Endothelial cell of umbilical vein (primary cell): ENCODE data around the gene KCNC4. TPM values are rescaled to one million over a fixed set of nuclear protein-coding genes. Genes with fewer than 3 reads are reported as not detected.

Source experiments
- BruUV-seq: library from RNA; stranded (reverse); fragments of 400-500 nt; replicated peaks from 2 replicates; lab custom pipeline; 2021; lab: Mats Ljungman, UMichigan
- CTCF ChIA-PET: fragments of 300-600, 350-600 bp; sonication (Branson Sonifier 250); formaldehyde crosslinking; loops from one replicate; lab custom pipeline; 2021; ENCODE audit warnings: antibody characterized with exemption, inconsistent platforms; lab: Charles Lee
- POLR2A ChIA-PET: fragments of 300-600, 350-600 bp; sonication (Branson Sonifier 250); formaldehyde crosslinking; loops from one replicate; lab custom pipeline; 2021; ENCODE audit warnings: antibody characterized with exemption, inconsistent platforms; lab: Charles Lee
- DNase-seq: peaks from one replicate; pipeline ENCODE4 v3.0.0-alpha.2; 2011; ENCODE audit warnings: low read depth, low spot score
- FAIRE-seq: peaks from 2 replicates; lab custom pipeline; 2011; peaks lifted over from hg19 to GRCh38; lab: Jason Lieb, UNC
- H2AFZ ChIP-seq: 2 replicates; pipeline ENCODE4 v1.6.0; 2012; ENCODE audit warnings: low read depth, low read length, control low read depth, inconsistent platforms
- H3K27ac ChIP-seq: 2 replicates; pipeline ENCODE4 v1.5.1; 2011; ENCODE audit warnings: low read depth, mild to moderate bottlenecking, control low read depth, low read length, moderate library complexity; ENCODE audit not compliant: insufficient read depth
- H3K27me3 ChIP-seq, 2 experiments: 2 replicates each; pipeline versions ENCODE4 v1.6.0 to v1.6.1; 2011; ENCODE audit warnings: low read length in 2 of 2, mixed read lengths in 1 of 2; ENCODE audit not compliant: control insufficient read depth in 2 of 2, insufficient read depth in 2 of 2
- H3K36me3 ChIP-seq, 2 experiments: 2 replicates in 1 of 2; 3 replicates in 1 of 2; pipeline ENCODE4 v1.5.1; 2011; ENCODE audit warnings: low read length in 2 of 2, mild to moderate bottlenecking in 1 of 2, moderate library complexity in 1 of 2; ENCODE audit not compliant: control insufficient read depth in 2 of 2, insufficient read depth in 2 of 2; ENCODE audit errors: extremely low read depth in 1 of 2
- H3K4me1 ChIP-seq: 3 replicates; pipeline ENCODE4 v1.5.1; 2011; ENCODE audit warnings: mild to moderate bottlenecking, low read length; ENCODE audit not compliant: control insufficient read depth, insufficient read depth; ENCODE audit errors: extremely low read depth
- H3K4me2 ChIP-seq: 2 replicates; pipeline ENCODE4 v1.6.1; 2011; ENCODE audit warnings: low read length, control low read depth, mixed read lengths; ENCODE audit not compliant: insufficient read depth
- H3K4me3 ChIP-seq, 3 experiments: fragments of 200-600 bp in 1 of 3; sonication (generic), shearing (Covaris generic) in 1 of 3; replicated peaks in 1 of 3; 2 replicates each; pipeline ENCODE4 v1.5.1; 2011 to 2016; ENCODE audit warnings: control low read depth in 3 of 3, low read length in 3 of 3, mild to moderate bottlenecking in 2 of 3, inconsistent platforms in 1 of 3, low read depth in 1 of 3, moderate library complexity in 1 of 3; ENCODE audit not compliant: insufficient read depth in 1 of 3
- H3K79me2 ChIP-seq: 2 replicates; pipeline ENCODE4 v1.6.0; 2012; ENCODE audit warnings: low read length, inconsistent platforms; ENCODE audit not compliant: control insufficient read depth, insufficient read depth
- H3K9ac ChIP-seq: replicated peaks from 2 replicates; pipeline ENCODE3; 2011; ENCODE audit warnings: low read length, control low read depth; ENCODE audit not compliant: insufficient read depth; ENCODE audit errors: extremely low read depth
- H3K9me1 ChIP-seq: replicated peaks from 3 replicates; pipeline ENCODE4 v1.6.0; 2011; ENCODE audit warnings: mild to moderate bottlenecking, low read length; ENCODE audit not compliant: control insufficient read depth, insufficient read depth; ENCODE audit errors: extremely low read depth
- H3K9me3 ChIP-seq: replicated peaks from 2 replicates; pipeline ENCODE4 v1.5.1; 2012; ENCODE audit warnings: low read length, inconsistent platforms; ENCODE audit not compliant: control insufficient read depth, insufficient read depth
- H4K20me1 ChIP-seq: replicated peaks from 2 replicates; pipeline ENCODE3; 2011; ENCODE audit warnings: mild to moderate bottlenecking, low read length; ENCODE audit not compliant: control insufficient read depth, insufficient read depth; ENCODE audit errors: extremely low read depth
- EZH2 ChIP-seq: IDR thresholded peaks from 2 replicates; pipeline ENCODE4 v1.6.1; 2012; ENCODE audit warnings: borderline replicate concordance, low read depth, mild to moderate bottlenecking, moderate library complexity, low read length, inconsistent platforms; ENCODE audit not compliant: severe bottlenecking
- FOS ChIP-seq: IDR thresholded peaks from 2 replicates; pipeline ENCODE4 v1.6.1; 2011; ENCODE audit warnings: mild to moderate bottlenecking, low read length, moderate library complexity, borderline replicate concordance; ENCODE audit not compliant: insufficient read depth
- GATA2 ChIP-seq: IDR thresholded peaks from 2 replicates; pipeline ENCODE4 v1.7.0; 2011; ENCODE audit warnings: low read depth, mild to moderate bottlenecking, moderate library complexity, mixed read lengths, low read length; ENCODE audit not compliant: insufficient read length, insufficient read depth
- JUN ChIP-seq: IDR thresholded peaks from 2 replicates; pipeline ENCODE4 v1.6.1; 2011; ENCODE audit warnings: borderline replicate concordance, low read depth; ENCODE audit not compliant: insufficient read length, insufficient read depth
- MAX ChIP-seq: IDR thresholded peaks from 2 replicates; pipeline ENCODE4 v1.6.1; 2011; ENCODE audit not compliant: insufficient read depth, insufficient read length
- MYC ChIP-seq: IDR thresholded peaks from one replicate; pipeline ENCODE4 v1.6.1; 2011; ENCODE audit warnings: mild to moderate bottlenecking, low read depth, low read length
- POLR2A ChIP-seq: IDR thresholded peaks from 2 replicates; pipeline ENCODE4 v1.6.1; 2012; ENCODE audit warnings: low read depth, mild to moderate bottlenecking, control low read depth, low read length
- POLR2AphosphoS5 ChIP-seq: IDR thresholded peaks from 2 replicates; pipeline ENCODE4 v1.6.1; 2012; ENCODE audit warnings: low read depth, mild to moderate bottlenecking, control low read depth, low read length, moderate library complexity; ENCODE audit not compliant: insufficient read depth
- dilution Hi-C: fragments of 300-500 bp; cut with MboI; formaldehyde crosslinking; loops from one replicate; pipeline ENCODE4 v1.15.0; 2019; ENCODE audit warnings: low sequenced_read_pairs; ENCODE audit not compliant: extremely low pct_ligation_motif_present
- intact Hi-C: fragments of 100-400 bp; cut with micrococcal nuclease; formaldehyde crosslinking; loops from one replicate; pipeline ENCODE4 v1.10.0; 2022
- polyA plus RNA-seq, 4 experiments: library from polyadenylated mRNA; depleted of rRNA in 3 of 4; stranded (reverse) in 3 of 4; unstranded in 1 of 4; fragments of >200 nt; gene quantifications; 2 replicates each; pipeline versions ENCODE4 v1.2.1 to v1.2.3, GENCODE V29; 2011 to 2012; ENCODE audit warnings: missing spikeins in 1 of 4
- total RNA-seq: library from RNA; stranded (reverse); gene quantifications from 2 replicates; pipeline ENCODE4 v1.2.3, GENCODE V29; 2021
- TF ChIP-seq, protein P1 (sequence below), 2 donors: IDR thresholded peaks; 1 replicate in 1 of 2; 2 replicates in 1 of 2; pipeline ENCODE4 v1.5.1; 2011; ENCODE audit warnings: low read length in 2 of 2, mild to moderate bottlenecking in 2 of 2, moderate library complexity in 2 of 2, control low read depth in 1 of 2, inconsistent platforms in 1 of 2, low read depth in 1 of 2; ENCODE audit not compliant: insufficient read depth in 1 of 2; ENCODE audit errors: extremely low read depth in 1 of 2

The KCNC4 gene
- total and polyA plus RNA-seq, 2 donors (not counting 3 experiments of a cell fraction or from before 2014, with no cell fraction given), result 6.7 to 22.5 TPM

- no peak overlapping the region for H3K4me3 ChIP-seq
- no peaks in the 10 kb centered on the region for H4K20me1 ChIP-seq
- H3K9me3 ChIP-seq, result no peaks in the 10 kb centered on the region
- FAIRE-seq, result no peak
- no peak overlapping the region for H3K27ac ChIP-seq
- no peak for DNase-seq
- intact Hi-C loops (loop anchor here (10.0 kb wide), 1 partner anchor 47 kb away; no protein-coding TSS in a partner anchor), dilution Hi-C loops (no loop called here)
- ChIA-PET CTCF (interaction anchor here (1.7 to 3.7 kb wide), 3 partner anchors 9 to 95 kb away, joined by 8 to 23 read pairs (median 10); partner anchors contain the start of gene KCNC4), POLR2A (no interaction called here)
- no TSS peak for BruUV-seq
- no peaks in the 10 kb centered on the region for H3K9me1 ChIP-seq
- no peaks in the 10 kb centered on the region for H3K36me3 ChIP-seq
- no peaks in the 10 kb centered on the region for H3K79me2 ChIP-seq
- TF ChIP-seq MAX, result no peak
- TF ChIP-seq POLR2A, result no peak
- TF ChIP-seq, protein P1, sequence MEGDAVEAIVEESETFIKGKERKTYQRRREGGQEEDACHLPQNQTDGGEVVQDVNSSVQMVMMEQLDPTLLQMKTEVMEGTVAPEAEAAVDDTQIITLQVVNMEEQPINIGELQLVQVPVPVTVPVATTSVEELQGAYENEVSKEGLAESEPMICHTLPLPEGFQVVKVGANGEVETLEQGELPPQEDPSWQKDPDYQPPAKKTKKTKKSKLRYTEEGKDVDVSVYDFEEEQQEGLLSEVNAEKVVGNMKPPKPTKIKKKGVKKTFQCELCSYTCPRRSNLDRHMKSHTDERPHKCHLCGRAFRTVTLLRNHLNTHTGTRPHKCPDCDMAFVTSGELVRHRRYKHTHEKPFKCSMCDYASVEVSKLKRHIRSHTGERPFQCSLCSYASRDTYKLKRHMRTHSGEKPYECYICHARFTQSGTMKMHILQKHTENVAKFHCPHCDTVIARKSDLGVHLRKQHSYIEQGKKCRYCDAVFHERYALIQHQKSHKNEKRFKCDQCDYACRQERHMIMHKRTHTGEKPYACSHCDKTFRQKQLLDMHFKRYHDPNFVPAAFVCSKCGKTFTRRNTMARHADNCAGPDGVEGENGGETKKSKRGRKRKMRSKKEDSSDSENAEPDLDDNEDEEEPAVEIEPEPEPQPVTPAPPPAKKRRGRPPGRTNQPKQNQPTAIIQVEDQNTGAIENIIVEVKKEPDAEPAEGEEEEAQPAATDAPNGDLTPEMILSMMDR (IDR thresholded peaks at IDR 0.05; ENCODE audit: extremely low read depth in 1 of 2, insufficient read depth in 1 of 2, low read depth in 1 of 2, low read length in 2 of 2), result no peak
- no peak for TF ChIP-seq JUN
- no peak for TF ChIP-seq MYC
- TF ChIP-seq POLR2AphosphoS5, result no peak
- TF ChIP-seq FOS, result no peak
- no peak for TF ChIP-seq GATA2
- no peak for TF ChIP-seq EZH2
- no peaks in the 10 kb centered on the region for H3K27me3 ChIP-seq
- H3K4me2 ChIP-seq, result no peak overlapping the region
- H3K4me1 ChIP-seq, result no peaks in the 10 kb centered on the region
- H3K9ac ChIP-seq, result no peak overlapping the region
- H2AFZ ChIP-seq, result no peak overlapping the region
Measured at GRCh38 chr1:110218137-110218536, 8.0 kb downstream of the KCNC4 start.
